ENCODE measurements around the gene ZCCHC8. TPM values are rescaled to one million over a fixed set of nuclear protein-coding genes. Genes with fewer than 3 reads are reported as not detected.

The ZCCHC8 gene
- total RNA-seq, 1 experiment from 2014 or later, result 30.5 TPM

GRCh38 chr12:122480753-122481152 is 20.0 kb downstream of the ZCCHC8 start:
- Histone ChIP-seq H3K9me2 (ENCODE audit: insufficient read depth) (no peaks in the 10 kb centered on the region), H3K4me3 (replicated peaks in 1 of 2; ENCODE audit: low read depth in 1 of 2, low read length in 2 of 2) (no peak overlapping the region), H2AFZ (ENCODE audit: low read depth, low read length, poor library complexity, severe bottlenecking) (no peak overlapping the region), H3K27ac (ENCODE audit: low read depth, low read length) (no peak overlapping the region), H3K4me1 (ENCODE audit: control insufficient read depth in 1 of 2, insufficient read depth in 2 of 2, low read length in 2 of 2) (no peaks in the 10 kb centered on the region), H3K4me2 (ENCODE audit: low read length) (no peak overlapping the region), H3K27me3 (ENCODE audit: insufficient read depth, low read length) (no peaks in the 10 kb centered on the region), H3K9me3 (ENCODE audit: control insufficient read depth in 1 of 2, insufficient read depth in 1 of 2, low read depth in 1 of 2, low read length in 2 of 2) (no peaks in the 10 kb centered on the region), H4K20me1 (ENCODE audit: insufficient read depth) (no peaks in the 10 kb centered on the region), H3K79me2 (ENCODE audit: insufficient read depth, low read length) (no peaks in the 10 kb centered on the region), H3K9ac (ENCODE audit: low read length) (no peak overlapping the region), H3K36me3 (ENCODE audit: control insufficient read depth in 1 of 2, insufficient read depth in 2 of 2, low read length in 2 of 2) (peaks cover 36 to 38% of the 10 kb centered on the region in 2 experiments; a peak in 3 of 4 replicates)
- TF ChIP-seq YY1 (IDR thresholded peaks at IDR 0.05; ENCODE audit: extremely low read depth, insufficient replicate concordance, low read depth, low read length) (no peak), REST (IDR thresholded peaks at IDR 0.05; ENCODE audit: low read depth) (no peak), ZFX (IDR thresholded peaks at IDR 0.05) (no peak), JUND (IDR thresholded peaks at IDR 0.05) (no peak), RAD21 (IDR thresholded peaks at IDR 0.05; ENCODE audit: low read depth) (no peak), ELF1 (IDR thresholded peaks at IDR 0.05; ENCODE audit: borderline replicate concordance, low read depth) (no peak), MAX (IDR thresholded peaks at IDR 0.05) (no peak), POLR2AphosphoS5 (IDR thresholded peaks at IDR 0.05; ENCODE audit: low read depth, low read length) (no peak), SIN3A (IDR thresholded peaks at IDR 0.05; ENCODE audit: low read depth) (no peak), ZNF274 (IDR thresholded peaks at IDR 0.05; ENCODE audit: low read depth, low read length) (no peak), SRF (IDR thresholded peaks at IDR 0.05; ENCODE audit: low read depth) (no peak), TCF7L2 (IDR thresholded peaks at IDR 0.05; ENCODE audit: borderline replicate concordance, extremely low read depth, insufficient read depth, insufficient read length) (no peak), SP1 (IDR thresholded peaks at IDR 0.05; ENCODE audit: low read depth) (no peak), ATF3 (IDR thresholded peaks at IDR 0.05) (no peak), EGR1 (IDR thresholded peaks at IDR 0.05; ENCODE audit: low read depth) (no peak), CEBPB (IDR thresholded peaks at IDR 0.05; ENCODE audit: low read depth) (no peak), POLR2A (IDR thresholded peaks at IDR 0.05; ENCODE audit: borderline replicate concordance, extremely low read depth, insufficient read depth, insufficient read length) (no peak), EZH2 (IDR thresholded peaks at IDR 0.05) (no peak)
- TF ChIP-seq, protein P1, sequence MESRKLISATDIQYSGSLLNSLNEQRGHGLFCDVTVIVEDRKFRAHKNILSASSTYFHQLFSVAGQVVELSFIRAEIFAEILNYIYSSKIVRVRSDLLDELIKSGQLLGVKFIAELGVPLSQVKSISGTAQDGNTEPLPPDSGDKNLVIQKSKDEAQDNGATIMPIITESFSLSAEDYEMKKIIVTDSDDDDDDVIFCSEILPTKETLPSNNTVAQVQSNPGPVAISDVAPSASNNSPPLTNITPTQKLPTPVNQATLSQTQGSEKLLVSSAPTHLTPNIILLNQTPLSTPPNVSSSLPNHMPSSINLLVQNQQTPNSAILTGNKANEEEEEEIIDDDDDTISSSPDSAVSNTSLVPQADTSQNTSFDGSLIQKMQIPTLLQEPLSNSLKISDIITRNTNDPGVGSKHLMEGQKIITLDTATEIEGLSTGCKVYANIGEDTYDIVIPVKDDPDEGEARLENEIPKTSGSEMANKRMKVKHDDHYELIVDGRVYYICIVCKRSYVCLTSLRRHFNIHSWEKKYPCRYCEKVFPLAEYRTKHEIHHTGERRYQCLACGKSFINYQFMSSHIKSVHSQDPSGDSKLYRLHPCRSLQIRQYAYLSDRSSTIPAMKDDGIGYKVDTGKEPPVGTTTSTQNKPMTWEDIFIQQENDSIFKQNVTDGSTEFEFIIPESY (IDR thresholded peaks at IDR 0.05; ENCODE audit: extremely low read depth, insufficient replicate concordance, low read length), result no peak
- CTCF ChIA-PET, result interaction anchor here (0.7 to 1.7 kb wide), 2 partner anchors 9 to 122 kb away, joined by 3 to 4 read pairs; no protein-coding TSS in a partner anchor
- RAD21 ChIA-PET (ENCODE audit: low non-redundant PET in 1 of 2, low total read pairs in 2 of 2, uncharacterized antibody in 2 of 2, unreplicated experiment in 2 of 2), result no interaction called here
- intact Hi-C loops (cut with micrococcal nuclease), result no loop called here
- no peak for ATAC-seq
- POLR2A ChIA-PET, result no interaction called here
- DNase-seq (ENCODE audit: low read depth, low spot score), result no peak
- BruUV-seq (replicated peaks), result no TSS peak

All from HCT116 (cell line).